ENCODE measurements around the gene SPDL1.
A peak's percentile ranks its signal among the peaks of the same experiment; 100 is the strongest.

Gene SPDL1

DNA sequence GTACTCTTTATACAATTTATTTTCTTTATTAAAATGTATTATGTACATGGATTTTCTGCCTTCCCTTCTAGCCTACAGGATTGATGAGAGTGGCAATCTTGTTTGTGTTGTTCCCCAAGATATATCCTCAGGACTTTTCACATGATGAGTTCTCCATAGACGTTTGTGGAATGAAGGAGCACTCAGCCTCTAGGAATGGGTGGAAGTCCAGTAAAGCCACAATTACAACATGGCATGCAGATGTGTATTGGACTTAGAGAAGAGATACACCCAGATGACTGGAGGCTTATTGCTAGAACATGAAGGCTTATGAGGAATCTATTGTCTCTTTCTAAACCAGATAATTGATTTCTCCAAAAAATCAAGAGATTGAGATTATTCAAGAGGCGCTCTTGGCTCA is 45.3 kb downstream of the SPDL1 start:
- DNase-seq (ENCODE audit: low spot score) (no peak), FAIRE-seq (no peak)

DNA sequence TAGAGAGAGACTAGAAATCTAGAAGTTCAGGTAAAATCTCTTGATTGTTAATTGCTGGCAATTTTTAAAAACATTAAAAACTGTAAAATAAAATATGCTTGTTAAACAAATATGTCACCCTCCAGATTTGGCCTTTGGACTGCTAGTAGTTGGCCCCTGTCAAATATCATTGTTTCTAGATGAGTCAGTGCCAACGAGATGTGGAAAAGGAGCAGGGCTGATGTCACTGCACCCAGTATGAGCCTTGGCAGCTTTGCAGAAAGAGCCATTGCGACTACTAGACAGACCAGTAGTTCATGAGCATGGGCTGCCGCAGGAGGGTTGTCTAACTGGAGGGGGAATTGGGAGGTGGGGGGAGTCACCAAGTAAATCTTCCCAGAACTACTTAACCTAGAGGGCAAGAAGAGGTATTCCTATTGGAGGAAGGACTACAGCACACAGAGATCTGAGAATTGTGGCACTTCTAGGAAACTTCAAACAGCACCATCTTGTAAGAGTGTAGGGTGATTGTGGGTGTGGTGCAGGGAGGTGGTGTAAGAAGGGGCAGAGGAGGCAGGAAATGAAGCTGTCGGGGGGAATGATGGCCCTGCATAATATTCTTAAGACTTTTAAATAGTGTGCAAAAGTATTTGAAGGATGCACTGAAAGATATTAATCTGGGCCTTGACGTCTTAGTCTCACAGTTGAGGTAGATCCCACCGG is 46.4 kb downstream of the SPDL1 start:
- peak; percentile 90 for DNase-seq (ENCODE audit: low spot score)
- peak; percentile 90 for FAIRE-seq

GRCh38 chr5:169631360-169631759 is 47.8 kb downstream of the SPDL1 start:
- DNase-seq (ENCODE audit: low spot score) (no peak), FAIRE-seq (no peak)

DNA sequence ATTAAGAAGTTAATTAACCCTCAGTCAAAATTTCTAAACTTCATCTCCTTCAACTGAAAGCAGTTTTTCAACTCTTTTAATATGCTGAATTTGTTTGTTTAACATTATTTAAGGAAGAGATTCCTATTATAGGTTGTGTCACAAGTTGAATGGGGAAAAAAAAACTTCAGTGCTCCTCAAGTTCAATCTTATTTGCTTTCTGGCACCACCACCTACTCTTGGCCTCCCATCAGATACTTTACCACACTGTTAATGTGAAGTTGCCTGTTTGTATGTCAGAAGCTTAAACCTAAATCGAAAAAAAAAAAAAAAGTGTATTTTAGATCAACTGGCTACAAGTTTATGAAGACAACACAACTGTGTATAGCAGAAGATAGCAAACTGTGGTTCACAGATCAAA is 49.4 kb downstream of the SPDL1 start:
- FAIRE-seq: no peak

GRCh38 chr5:169634606-169635005 is 51.0 kb downstream of the SPDL1 start:
- FAIRE-seq (no peak), DNase-seq (ENCODE audit: low spot score) (no peak)

More for the DNA sequence above, 49.4 kb downstream of the SPDL1 start:
- no peak for DNase-seq (ENCODE audit: low spot score)

- DNase-seq (ENCODE audit: low spot score) (no peak), FAIRE-seq (no peak)
Observed at GRCh38 chr5:169635936-169636335, 52.4 kb downstream of the SPDL1 start.

- FAIRE-seq (no peak), DNase-seq (ENCODE audit: low spot score) (no peak)
Observed at GRCh38 chr5:169636477-169637084, 53.0 kb downstream of the SPDL1 start.

DNA sequence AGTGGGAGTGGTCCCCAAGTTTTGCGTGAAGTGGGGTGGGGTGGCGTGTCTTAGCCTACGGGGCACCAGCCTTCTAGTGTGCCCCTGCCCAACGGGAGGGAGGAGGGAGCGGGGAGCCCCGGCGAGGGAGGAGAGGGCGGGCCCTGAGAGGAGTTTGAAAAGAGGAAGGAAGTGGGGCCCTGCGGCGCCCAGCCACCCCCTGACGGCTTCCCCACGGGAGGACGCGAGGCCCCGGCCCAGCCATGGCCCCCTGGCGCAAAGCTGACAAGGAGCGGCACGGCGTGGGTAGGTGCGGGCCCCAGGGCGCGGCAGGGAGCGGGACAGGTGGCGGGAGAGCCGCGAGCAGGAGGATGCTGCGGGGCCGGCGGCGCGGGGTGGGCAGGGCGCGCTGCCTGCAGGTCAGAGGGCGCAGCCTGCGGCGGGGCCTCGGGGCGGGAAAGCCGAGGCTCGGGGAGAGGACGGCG is 53.5 kb downstream of the SPDL1 start, which contains the start of gene DOCK2:
Gene DOCK2, plus strand, starts transcription at position 191 of the 464 bp plus-strand sequence. Its CDS starts 52 bp downstream, at position 243.
- no peak for DNase-seq (ENCODE audit: low spot score)
- no peak for FAIRE-seq

DNA sequence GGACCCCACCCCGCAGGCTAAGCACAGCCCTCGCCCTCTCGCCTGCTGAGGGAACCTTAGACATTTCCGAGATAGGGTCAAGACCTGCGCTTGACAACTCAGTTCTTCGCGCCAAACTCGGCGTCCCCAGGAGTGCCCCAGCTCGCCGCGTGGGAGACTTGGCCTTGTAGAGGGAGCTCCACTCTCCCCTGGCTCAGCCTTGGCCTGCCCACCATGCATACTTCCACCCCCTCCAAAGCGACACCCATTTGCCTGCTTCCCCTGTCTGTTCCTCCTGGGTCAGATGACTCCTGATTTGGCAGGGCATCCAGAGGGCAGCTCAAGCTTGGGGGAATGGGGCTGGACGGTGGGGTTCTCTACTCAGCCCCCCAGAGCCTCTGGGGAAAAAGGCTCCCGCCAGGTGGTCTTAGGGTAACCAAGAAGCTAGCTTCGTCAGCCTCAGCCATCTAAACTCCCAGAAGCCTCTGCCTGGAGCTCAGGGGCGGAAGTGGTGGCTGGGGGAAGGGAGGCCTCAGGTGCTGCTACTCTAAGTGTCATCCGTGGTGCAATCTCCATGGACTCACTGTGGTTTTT is 54.1 kb downstream of the SPDL1 start:
- DNase-seq (ENCODE audit: low spot score): no peak
- no peak for FAIRE-seq

DNA sequence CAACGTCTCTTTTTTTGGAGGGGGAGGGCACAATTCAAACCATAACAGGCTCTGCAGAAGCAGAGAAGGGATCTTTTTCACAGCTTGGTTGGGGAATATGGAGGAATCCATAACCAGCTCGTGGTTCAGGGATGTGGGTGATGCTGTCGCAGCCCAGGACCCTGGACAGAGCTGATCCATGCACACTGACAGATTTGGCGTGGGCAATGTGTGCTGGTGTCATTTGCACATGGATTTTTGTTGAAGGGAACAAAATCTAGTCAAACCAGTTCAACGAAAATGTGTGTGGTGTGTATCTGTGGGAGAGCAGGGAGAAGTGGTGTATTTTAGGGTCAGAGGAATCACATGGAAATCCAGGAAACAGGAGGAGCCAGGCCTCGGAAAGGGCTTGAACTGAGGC is 57.7 kb downstream of the SPDL1 start:
- FAIRE-seq (no peak), DNase-seq (ENCODE audit: low spot score) (no peak)

DNA sequence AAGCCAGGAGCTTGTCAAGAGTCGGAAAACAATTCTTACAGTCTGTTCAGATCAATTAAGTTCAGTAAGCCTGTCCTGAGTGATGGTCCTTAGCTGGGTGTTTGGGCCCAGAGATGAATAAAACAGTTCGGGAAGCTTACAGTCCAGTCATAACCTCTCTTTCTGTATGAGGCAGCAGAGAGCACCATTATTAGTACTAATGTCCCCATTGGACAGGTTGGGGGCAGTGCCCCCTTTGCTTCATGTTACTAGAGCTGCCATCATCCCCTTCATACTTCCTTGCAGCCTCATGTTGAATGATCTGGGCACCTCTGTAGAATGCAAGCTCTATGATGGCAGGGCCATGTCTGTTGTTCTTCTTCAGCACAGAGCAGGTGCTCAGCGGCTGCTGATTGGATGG is 63.3 kb downstream of the SPDL1 start:
- FAIRE-seq: no peak

GRCh38 chr5:169647566-169647965 is 64.0 kb downstream of the SPDL1 start:
- DNase-seq (ENCODE audit: low spot score): no peak

More for the DNA sequence above, 63.3 kb downstream of the SPDL1 start:
- no peak for DNase-seq (ENCODE audit: low spot score)

GRCh38 chr5:169648725-169649310 is 65.2 kb downstream of the SPDL1 start:
- DNase-seq (ENCODE audit: low spot score) (no peak), FAIRE-seq (no peak)

More at GRCh38 chr5:169647566-169647965, 64.0 kb downstream of the SPDL1 start:
- FAIRE-seq: no peak

DNA sequence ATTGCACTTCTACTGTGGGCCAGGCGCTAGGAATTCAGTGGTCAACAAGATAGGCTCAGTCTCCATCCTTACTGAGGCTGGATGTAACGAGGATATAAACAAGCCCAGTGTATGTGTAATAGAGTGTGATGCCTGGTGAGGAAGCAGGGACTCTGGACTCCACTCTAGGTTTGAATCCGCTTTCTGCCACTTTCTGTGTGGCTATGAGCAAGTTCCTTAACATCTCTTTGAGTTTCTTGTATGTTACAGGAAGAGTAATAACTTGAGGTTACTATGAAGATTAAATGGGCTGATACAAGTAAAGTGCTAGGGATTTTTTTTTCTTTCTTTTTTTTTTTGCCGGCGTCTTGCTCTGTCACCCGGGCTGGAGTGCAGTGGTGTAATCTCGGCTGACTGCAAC is 65.9 kb downstream of the SPDL1 start:
- FAIRE-seq (no peak), DNase-seq (ENCODE audit: low spot score) (no peak)

- FAIRE-seq: peak; percentile 59
- DNase-seq (ENCODE audit: low spot score): peak; percentile 71
Observed at GRCh38 chr5:169650701-169651331, 67.2 kb downstream of the SPDL1 start.

GRCh38 chr5:169651526-169651925 is 68.0 kb downstream of the SPDL1 start:
- DNase-seq (ENCODE audit: low spot score) (no peak), FAIRE-seq (no peak)

- no peak for FAIRE-seq
- no peak for DNase-seq (ENCODE audit: low spot score)
Observed at GRCh38 chr5:169652057-169652456, 68.5 kb downstream of the SPDL1 start.

GRCh38 chr5:169653091-169653490 is 69.5 kb downstream of the SPDL1 start:
- DNase-seq (ENCODE audit: low spot score): no peak
- FAIRE-seq: no peak

Measured in RCC 7860 (cell line).